Stimulated activated CD4-positive, alpha-beta T cell treated with anti-CD3 and anti-CD28 coated beads, Interleukin-15, amount 100 ng/mL, for 1 hour (primary cell): Measurements from ENCODE around the gene GALNT10.

Experiments used
- DNase-seq, 2 donors: peaks; one replicate each; pipeline ENCODE4 v3.0.0-alpha.2; 2020; ENCODE audit warnings: low read depth in 1 of 2, low spot score in 1 of 2

Gene GALNT10

GRCh38 chr5:154293219-154293618, 102.7 kb downstream of the GALNT10 start:
- DNase-seq, result no peak

GRCh38 chr5:154295551-154295950, 105.0 kb downstream of the GALNT10 start:
- no peak for DNase-seq

- DNase-seq, result no peak
Measured at GRCh38 chr5:154296525-154297159, 106.1 kb downstream of the GALNT10 start.

- no peak for DNase-seq
Measured at GRCh38 chr5:154298065-154298464, 107.5 kb downstream of the GALNT10 start.

- no peak for DNase-seq
Measured at GRCh38 chr5:154300207-154300883, 109.8 kb downstream of the GALNT10 start.

GRCh38 chr5:154301726-154302125, 111.2 kb downstream of the GALNT10 start:
- DNase-seq, result no peak

GRCh38 chr5:154302161-154302560, 111.6 kb downstream of the GALNT10 start:
- no peak for DNase-seq

GRCh38 chr5:154303133-154303532, 112.6 kb downstream of the GALNT10 start:
- DNase-seq, result no peak

GRCh38 chr5:154308443-154309370, 118.2 kb downstream of the GALNT10 start:
- DNase-seq, result no peak

- DNase-seq, result no peak
Measured at GRCh38 chr5:154309371-154309745, 118.8 kb downstream of the GALNT10 start.

GRCh38 chr5:154309805-154310204, 119.3 kb downstream of the GALNT10 start:
- no peak for DNase-seq

GRCh38 chr5:154311362-154311761, 120.8 kb downstream of the GALNT10 start:
- no peak for DNase-seq

GRCh38 chr5:154312000-154312399, 121.5 kb downstream of the GALNT10 start:
- no peak for DNase-seq

- no peak for DNase-seq
Measured at GRCh38 chr5:154312576-154312975, 122.0 kb downstream of the GALNT10 start.

- DNase-seq, result no peak
Measured at GRCh38 chr5:154313360-154314017, 123.0 kb downstream of the GALNT10 start.

GRCh38 chr5:154315196-154315595, 124.7 kb downstream of the GALNT10 start:
- DNase-seq, result no peak

GRCh38 chr5:154315756-154316155, 125.2 kb downstream of the GALNT10 start:
- no peak for DNase-seq

GRCh38 chr5:154316223-154316935, 125.8 kb downstream of the GALNT10 start:
- DNase-seq, result no peak

GRCh38 chr5:154317916-154318315, 127.4 kb downstream of the GALNT10 start:
- no peak for DNase-seq

GRCh38 chr5:154318691-154319090, 128.2 kb downstream of the GALNT10 start:
- DNase-seq, result no peak

- no peak for DNase-seq
Measured at GRCh38 chr5:154319736-154320135, 129.2 kb downstream of the GALNT10 start.
